GM21529 (cell line): ENCODE results near the gene PFKFB3.
A peak's percentile ranks its signal among the peaks of the same experiment; 100 is the strongest.
"Not testable (repeated sequence)": the region's sequence is repeated elsewhere in the genome, so short reads cannot be mapped to it uniquely, and the experiment has no call there.

ENCODE experiments used
- ATAC-seq: cut with Tn5 transposase; IDR thresholded peaks from one replicate; pipeline ENCODE4 v1.9.1; 2021; ENCODE audit not compliant: unreplicated experiment

The PFKFB3 gene

GRCh38 chr10:6200734-6201515 is 1.8 kb upstream of the PFKFB3 start:
- ATAC-seq, result no peak

GRCh38 chr10:6201516-6201975 is 1.2 kb upstream of the PFKFB3 start:
- ATAC-seq, result peak; percentile 54

- no peak for ATAC-seq
Measured at GRCh38 chr10:6202098-6202683, 541 bp upstream of the PFKFB3 start.

GRCh38 chr10:6203331-6204062 is 765 bp downstream of the PFKFB3 start:
- peak; percentile 40 for ATAC-seq

GRCh38 chr10:6204063-6204340 is 1.3 kb downstream of the PFKFB3 start:
- no peak for ATAC-seq

- ATAC-seq, result no peak
Measured at GRCh38 chr10:6204341-6205191, 1.8 kb downstream of the PFKFB3 start.

- ATAC-seq, result not testable (repeated sequence)
Measured at GRCh38 chr10:6206486-6206885, 3.8 kb downstream of the PFKFB3 start.

- no peak for ATAC-seq
Measured at GRCh38 chr10:6207658-6208057, 4.9 kb downstream of the PFKFB3 start.

GRCh38 chr10:6208799-6209235 is 6.1 kb downstream of the PFKFB3 start:
- no peak for ATAC-seq

- ATAC-seq, result no peak
Measured at GRCh38 chr10:6211341-6211670, 8.6 kb downstream of the PFKFB3 start.

- ATAC-seq, result no peak
Measured at GRCh38 chr10:6211671-6212635, 9.2 kb downstream of the PFKFB3 start.

- no peak for ATAC-seq
Measured at GRCh38 chr10:6212806-6213205, 10.1 kb downstream of the PFKFB3 start.

- no peak for ATAC-seq
Measured at GRCh38 chr10:6213257-6213905, 10.6 kb downstream of the PFKFB3 start.

GRCh38 chr10:6213908-6214307 is 11.2 kb downstream of the PFKFB3 start:
- ATAC-seq, result no peak

GRCh38 chr10:6214612-6215011 is 11.9 kb downstream of the PFKFB3 start:
- no peak for ATAC-seq

GRCh38 chr10:6215241-6215640 is 12.5 kb downstream of the PFKFB3 start:
- no peak for ATAC-seq

- ATAC-seq, result no peak
Measured at GRCh38 chr10:6215683-6216484, 13.2 kb downstream of the PFKFB3 start.

GRCh38 chr10:6216916-6217315 is 14.2 kb downstream of the PFKFB3 start:
- no peak for ATAC-seq

- no peak for ATAC-seq
Measured at GRCh38 chr10:6217611-6218010, 14.9 kb downstream of the PFKFB3 start.
